ENCODE data around the gene SLC38A9.

GRCh38 chr5:55692509-55692908, 19.6 kb downstream of the SLC38A9 start:
- TF ChIP-seq POLR2A (IDR thresholded peaks at IDR 0.05) (no peak), POLR2AphosphoS5 (IDR thresholded peaks at IDR 0.05) (no peak)
- TF ChIP-seq, protein P1, sequence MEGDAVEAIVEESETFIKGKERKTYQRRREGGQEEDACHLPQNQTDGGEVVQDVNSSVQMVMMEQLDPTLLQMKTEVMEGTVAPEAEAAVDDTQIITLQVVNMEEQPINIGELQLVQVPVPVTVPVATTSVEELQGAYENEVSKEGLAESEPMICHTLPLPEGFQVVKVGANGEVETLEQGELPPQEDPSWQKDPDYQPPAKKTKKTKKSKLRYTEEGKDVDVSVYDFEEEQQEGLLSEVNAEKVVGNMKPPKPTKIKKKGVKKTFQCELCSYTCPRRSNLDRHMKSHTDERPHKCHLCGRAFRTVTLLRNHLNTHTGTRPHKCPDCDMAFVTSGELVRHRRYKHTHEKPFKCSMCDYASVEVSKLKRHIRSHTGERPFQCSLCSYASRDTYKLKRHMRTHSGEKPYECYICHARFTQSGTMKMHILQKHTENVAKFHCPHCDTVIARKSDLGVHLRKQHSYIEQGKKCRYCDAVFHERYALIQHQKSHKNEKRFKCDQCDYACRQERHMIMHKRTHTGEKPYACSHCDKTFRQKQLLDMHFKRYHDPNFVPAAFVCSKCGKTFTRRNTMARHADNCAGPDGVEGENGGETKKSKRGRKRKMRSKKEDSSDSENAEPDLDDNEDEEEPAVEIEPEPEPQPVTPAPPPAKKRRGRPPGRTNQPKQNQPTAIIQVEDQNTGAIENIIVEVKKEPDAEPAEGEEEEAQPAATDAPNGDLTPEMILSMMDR (IDR thresholded peaks at IDR 0.05 in 8 of 11, conservative IDR thresholded peaks at IDR 0.05 in 3 of 11): no peak

Data from spleen (tissue), 7 donors.